ENCODE results near the gene FBLN2. TPM values are rescaled to one million over a fixed set of nuclear protein-coding genes. Genes with fewer than 3 reads are reported as not detected.
"Not testable (repeated sequence)": the region's sequence is repeated elsewhere in the genome, so short reads cannot be mapped to it uniquely, and the experiment has no call there.

The FBLN2 gene
- total RNA-seq, 2 donors from 2014 or later = 12.8 to 318 TPM

DNA sequence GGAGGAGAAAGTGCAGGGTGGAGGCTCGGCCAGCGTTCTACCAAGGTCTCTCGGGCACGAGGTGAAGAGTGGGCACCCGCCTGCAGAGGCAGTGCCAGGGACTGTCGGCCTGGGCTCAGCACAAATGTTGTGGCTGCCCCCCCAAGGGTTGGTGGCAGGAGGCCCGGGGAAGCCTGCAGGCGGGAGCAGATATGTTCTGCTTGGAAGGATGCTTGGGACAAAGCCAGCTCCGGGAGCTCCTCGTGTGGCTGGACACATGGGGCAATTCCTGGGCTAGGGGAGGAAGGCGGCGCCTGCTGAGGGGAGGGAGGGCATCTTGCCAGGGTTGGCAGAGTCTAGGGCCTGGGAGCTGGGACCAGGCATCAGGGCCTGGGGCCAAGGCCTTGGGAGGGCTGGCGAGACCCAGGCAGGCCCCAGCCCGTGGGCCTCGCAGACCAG is 30.4 kb upstream of the FBLN2 start:
- no peaks in the 10 kb centered on the region for H3K27me3 ChIP-seq (replicated peaks; ENCODE audit: insufficient read depth)
- H3K36me3 ChIP-seq = no peaks in the 10 kb centered on the region
- whole genome bisulfite sequencing = 40% methylated on average over 13 of the region's 15 CpGs
- no peaks in the 10 kb centered on the region for H3K4me1 ChIP-seq (replicated peaks)
- TF ChIP-seq, protein P1, sequence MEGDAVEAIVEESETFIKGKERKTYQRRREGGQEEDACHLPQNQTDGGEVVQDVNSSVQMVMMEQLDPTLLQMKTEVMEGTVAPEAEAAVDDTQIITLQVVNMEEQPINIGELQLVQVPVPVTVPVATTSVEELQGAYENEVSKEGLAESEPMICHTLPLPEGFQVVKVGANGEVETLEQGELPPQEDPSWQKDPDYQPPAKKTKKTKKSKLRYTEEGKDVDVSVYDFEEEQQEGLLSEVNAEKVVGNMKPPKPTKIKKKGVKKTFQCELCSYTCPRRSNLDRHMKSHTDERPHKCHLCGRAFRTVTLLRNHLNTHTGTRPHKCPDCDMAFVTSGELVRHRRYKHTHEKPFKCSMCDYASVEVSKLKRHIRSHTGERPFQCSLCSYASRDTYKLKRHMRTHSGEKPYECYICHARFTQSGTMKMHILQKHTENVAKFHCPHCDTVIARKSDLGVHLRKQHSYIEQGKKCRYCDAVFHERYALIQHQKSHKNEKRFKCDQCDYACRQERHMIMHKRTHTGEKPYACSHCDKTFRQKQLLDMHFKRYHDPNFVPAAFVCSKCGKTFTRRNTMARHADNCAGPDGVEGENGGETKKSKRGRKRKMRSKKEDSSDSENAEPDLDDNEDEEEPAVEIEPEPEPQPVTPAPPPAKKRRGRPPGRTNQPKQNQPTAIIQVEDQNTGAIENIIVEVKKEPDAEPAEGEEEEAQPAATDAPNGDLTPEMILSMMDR (IDR thresholded peaks at IDR 0.05) = no peak
- no peak for TF ChIP-seq POLR2A (IDR thresholded peaks at IDR 0.05)
- no peak for TF ChIP-seq POLR2AphosphoS5 (IDR thresholded peaks at IDR 0.05)
- no peaks in the 10 kb centered on the region for H3K9me3 ChIP-seq
- no peak overlapping the region for H3K27ac ChIP-seq
- DNase-seq (ENCODE audit: low spot score) = no peak
- intact Hi-C loops (cut with DNase I) = no loop called here
- no peak overlapping the region for H3K4me3 ChIP-seq

DNA sequence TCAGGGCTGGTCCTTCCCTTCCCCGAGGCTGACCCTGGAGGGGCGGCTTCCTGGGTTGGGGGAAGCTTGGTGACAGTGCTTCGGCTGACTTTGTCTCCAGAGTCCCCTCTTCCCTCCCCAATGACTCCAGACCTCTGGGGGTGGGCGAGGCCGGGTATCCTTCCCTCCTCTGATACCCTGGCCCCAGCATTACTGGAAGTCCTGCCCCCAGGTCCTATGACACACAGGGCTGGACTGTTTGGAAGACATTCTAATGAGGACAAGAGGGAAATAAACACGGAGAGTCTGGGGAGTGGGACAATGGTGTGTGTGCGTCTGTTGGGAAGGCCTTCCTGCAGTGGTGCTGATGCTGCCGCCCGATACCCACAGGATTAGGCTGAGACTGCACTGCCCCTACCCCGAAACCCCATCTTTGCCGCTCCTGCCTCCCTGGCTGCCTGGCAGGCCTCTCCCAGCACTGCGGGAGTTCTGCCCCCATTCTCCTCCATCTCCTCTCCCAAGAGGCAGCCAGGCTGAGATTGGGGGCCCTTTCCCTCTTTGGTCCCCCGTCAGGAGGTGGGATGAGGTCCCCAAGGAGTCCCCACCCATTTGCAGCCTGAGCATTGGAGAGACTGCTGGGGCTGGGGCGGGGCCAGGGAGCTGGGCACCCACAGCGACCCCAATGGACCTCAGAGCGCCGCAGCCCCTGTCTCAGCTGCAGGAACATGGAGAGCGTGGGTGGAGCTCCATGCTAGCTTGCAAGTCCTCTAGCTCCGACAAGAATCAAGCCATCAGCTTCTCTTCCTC is 29.7 kb upstream of the FBLN2 start:
- TF ChIP-seq POLR2AphosphoS5 (IDR thresholded peaks at IDR 0.05) = no peak
- TF ChIP-seq POLR2A (IDR thresholded peaks at IDR 0.05) = no peak
- TF ChIP-seq, protein P1 (IDR thresholded peaks at IDR 0.05) = no peak
- intact Hi-C loops (cut with DNase I) = no loop called here
- no peak for DNase-seq (ENCODE audit: low spot score)
- H3K27ac ChIP-seq = no peak overlapping the region
- H3K4me1 ChIP-seq (replicated peaks) = no peaks in the 10 kb centered on the region
- H3K9me3 ChIP-seq = no peaks in the 10 kb centered on the region
- H3K27me3 ChIP-seq (replicated peaks; ENCODE audit: insufficient read depth) = no peaks in the 10 kb centered on the region
- no peaks in the 10 kb centered on the region for H3K36me3 ChIP-seq
- H3K4me3 ChIP-seq = no peak overlapping the region
- 84% methylated on average over 18 of the region's 19 CpGs for WGBS

DNA sequence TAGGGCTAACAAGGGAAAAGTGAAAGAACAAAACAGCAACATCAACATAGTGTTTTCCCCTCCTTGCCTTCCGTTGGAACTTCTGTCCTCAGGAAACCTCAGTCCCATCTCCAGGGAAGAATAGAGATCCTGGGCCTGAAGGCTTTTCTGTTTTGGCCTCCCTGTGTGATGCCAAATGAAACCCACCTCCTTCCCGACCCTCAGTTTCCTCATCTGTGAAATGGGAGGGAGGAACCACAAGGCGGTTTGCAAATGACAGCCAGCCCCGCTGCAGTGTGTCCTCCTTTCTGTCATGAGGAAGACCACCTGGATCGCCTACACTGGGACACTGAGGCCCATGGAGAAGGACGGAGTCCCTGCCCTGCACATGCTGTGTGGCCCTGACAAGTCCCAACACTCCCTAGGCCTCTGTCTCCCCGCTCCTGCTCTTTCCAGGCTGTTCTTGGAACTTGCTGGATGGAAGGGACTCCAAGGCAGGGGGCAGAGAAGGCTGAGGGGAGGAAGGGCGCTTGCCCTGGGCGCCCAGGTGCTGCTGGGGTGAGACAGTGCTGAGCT is 28.5 kb upstream of the FBLN2 start:
- no peak overlapping the region for H3K4me3 ChIP-seq
- H3K36me3 ChIP-seq = no peaks in the 10 kb centered on the region
- no peak overlapping the region for H3K27ac ChIP-seq
- DNase-seq (ENCODE audit: low spot score) = no peak
- no peaks in the 10 kb centered on the region for H3K27me3 ChIP-seq (replicated peaks; ENCODE audit: insufficient read depth)
- TF ChIP-seq, protein P1 (IDR thresholded peaks at IDR 0.05) = no peak
- TF ChIP-seq POLR2A (IDR thresholded peaks at IDR 0.05) (no peak), POLR2AphosphoS5 (IDR thresholded peaks at IDR 0.05) (no peak)
- WGBS = 95% methylated on average over 9 of the region's 9 CpGs
- intact Hi-C loops (cut with DNase I) = no loop called here
- H3K9me3 ChIP-seq = no peaks in the 10 kb centered on the region
- H3K4me1 ChIP-seq (replicated peaks) = no peaks in the 10 kb centered on the region

DNA sequence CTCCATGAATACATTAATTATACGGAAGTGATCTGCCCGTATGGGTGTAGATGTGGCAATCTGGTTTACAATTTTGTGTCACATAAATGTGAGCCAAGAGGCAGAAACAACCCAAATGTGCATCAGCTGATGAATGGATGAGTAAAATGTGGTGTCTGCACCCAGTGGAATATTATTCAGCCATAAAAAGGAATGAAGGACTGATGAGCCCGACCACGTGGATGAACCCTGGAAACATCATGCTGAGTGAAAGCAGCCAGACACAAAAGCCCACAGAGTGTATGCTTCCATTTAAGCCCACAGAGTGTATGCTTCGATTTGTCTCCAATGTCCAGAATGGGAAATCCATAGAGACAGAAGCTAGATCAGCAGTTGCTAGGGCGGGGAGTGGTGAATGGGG is 27.6 kb upstream of the FBLN2 start:
- intact Hi-C loops (cut with DNase I) = no loop called here

DNA sequence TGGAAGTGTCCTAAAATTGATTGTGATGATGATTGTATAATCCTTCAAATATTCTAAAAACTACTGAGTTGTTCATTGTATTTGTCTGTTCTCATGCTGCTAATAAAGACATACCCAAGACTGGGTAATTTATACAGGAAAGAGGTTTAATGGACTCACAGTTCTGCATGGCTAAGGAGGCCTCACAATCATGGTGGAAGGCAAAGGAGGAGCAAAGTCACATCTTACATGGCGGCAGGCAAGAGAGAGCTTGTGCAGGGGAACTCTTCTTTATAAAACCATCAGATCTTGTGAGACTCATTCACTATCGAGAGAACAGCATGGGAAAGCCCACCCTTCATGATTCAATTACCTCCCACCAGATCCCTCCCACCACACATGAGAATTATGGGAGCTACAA is 27.2 kb upstream of the FBLN2 start:
- H3K9me3 ChIP-seq; intact Hi-C loops (cut with DNase I); DNase-seq (ENCODE audit: low spot score); H3K27ac ChIP-seq; H3K36me3 ChIP-seq; H3K27me3 ChIP-seq (replicated peaks; ENCODE audit: insufficient read depth); H3K4me3 ChIP-seq; H3K4me1 ChIP-seq (replicated peaks): not testable (repeated sequence)
- 88% methylated on average over 2 of the region's 2 CpGs for WGBS

More for the DNA sequence above, 27.6 kb upstream of the FBLN2 start:
- TF ChIP-seq, protein P1 (IDR thresholded peaks at IDR 0.05) = no peak
- TF ChIP-seq POLR2A (IDR thresholded peaks at IDR 0.05) (no peak), POLR2AphosphoS5 (IDR thresholded peaks at IDR 0.05) (no peak)
- WGBS = 59% methylated on average over 6 of the region's 6 CpGs
- no peaks in the 10 kb centered on the region for H3K36me3 ChIP-seq
- H3K9me3 ChIP-seq = no peaks in the 10 kb centered on the region
- no peak overlapping the region for H3K4me3 ChIP-seq
- no peak overlapping the region for H3K27ac ChIP-seq
- no peaks in the 10 kb centered on the region for H3K4me1 ChIP-seq (replicated peaks)
- DNase-seq (ENCODE audit: low spot score) = no peak
- no peaks in the 10 kb centered on the region for H3K27me3 ChIP-seq (replicated peaks; ENCODE audit: insufficient read depth)
